Brain microvascular endothelial cell (primary cell): ENCODE data around the gene COLEC11.
"Not testable (repeated sequence)": the region's sequence is repeated elsewhere in the genome, so short reads cannot be mapped to it uniquely, and the experiment has no call there.

ENCODE experiments used
- DNase-seq: peaks from one replicate; pipeline ENCODE4 v3.0.0-alpha.2; 2020
- H3K27ac ChIP-seq: fragments of 250-450 bp; sonication (Bioruptor Pico); 2 replicates; pipeline ENCODE4 v1.5.1; 2020; ENCODE audit warnings: mild to moderate bottlenecking, moderate library complexity
- H3K27me3 ChIP-seq: fragments of 250-450 bp; sonication (Bioruptor Pico); replicated peaks from 2 replicates; pipeline ENCODE4 v1.5.1; 2020; ENCODE audit warnings: mild to moderate bottlenecking
- H3K36me3 ChIP-seq: fragments of 250-450 bp; sonication (Bioruptor Pico); replicated peaks from 2 replicates; pipeline ENCODE4 v1.5.1; 2020; ENCODE audit warnings: mild to moderate bottlenecking
- H3K4me3 ChIP-seq: 2 replicates; pipeline ENCODE4 v1.5.1; 2011; ENCODE audit warnings: low read depth, mild to moderate bottlenecking, control low read depth, low read length, moderate library complexity
- CTCF ChIP-seq: IDR thresholded peaks from 2 replicates; pipeline ENCODE4 v1.5.1; 2011; ENCODE audit warnings: low read depth, mild to moderate bottlenecking, moderate library complexity, low read length, control low read depth, inconsistent platforms; ENCODE audit errors: missing control alignments
- in situ Hi-C: cut with HindIII; loops from 2 replicates; pipeline ENCODE4 v1.10.0; 2017; ENCODE audit warnings: low sequenced_read_pairs, low pct_ligation_motif_present

COLEC11 gene

GRCh38 chr2:3558205-3559014, 36.5 kb upstream of the COLEC11 start, which contains the start of gene RNASEH1:
Gene RNASEH1, minus strand, starts transcription at chr2:3558333. Its CDS starts 73 bp downstream, at chr2:3558260.
- peak within 1 kb of the TSS; percentile 83 for H3K4me3 ChIP-seq
- peaks cover 21% of the 10 kb centered on the region for H3K36me3 ChIP-seq
- H3K27me3 ChIP-seq: no peaks in the 10 kb centered on the region
- DNase-seq: peak; percentile 97
- H3K27ac ChIP-seq: peak within 1 kb of the TSS; percentile 93
- TF ChIP-seq CTCF: no peak
- in situ Hi-C loops: no loop called here

- no peak overlapping the region for H3K27ac ChIP-seq
- H3K27me3 ChIP-seq: no peaks in the 10 kb centered on the region
- in situ Hi-C loops: no loop called here
- H3K36me3 ChIP-seq: no peaks in the 10 kb centered on the region
- TF ChIP-seq CTCF: no peak
- H3K4me3 ChIP-seq: no peak overlapping the region
- no peak for DNase-seq
These were observed 31.4 kb upstream of the COLEC11 start for GRCh38 chr2:3563521-3563976.

- Histone ChIP-seq H3K4me3 (no peak overlapping the region), H3K27me3 (no peaks in the 10 kb centered on the region), H3K27ac (no peak overlapping the region), H3K36me3 (no peaks in the 10 kb centered on the region)
- in situ Hi-C loops: no loop called here
- TF ChIP-seq CTCF: no peak
- DNase-seq: no peak
These were observed 29.8 kb upstream of the COLEC11 start for GRCh38 chr2:3565117-3565516.

- in situ Hi-C loops: no loop called here
- Histone ChIP-seq H3K36me3 (no peaks in the 10 kb centered on the region), H3K27me3 (no peaks in the 10 kb centered on the region), H3K27ac (no peak overlapping the region), H3K4me3 (no peak overlapping the region)
- no peak for TF ChIP-seq CTCF
- DNase-seq: no peak
These were observed 28.1 kb upstream of the COLEC11 start for GRCh38 chr2:3566806-3567205.

- H3K27me3 ChIP-seq, H3K4me3 ChIP-seq, in situ Hi-C loops, DNase-seq, H3K27ac ChIP-seq, H3K36me3 ChIP-seq: not testable (repeated sequence)
These were observed 25.3 kb upstream of the COLEC11 start for GRCh38 chr2:3569656-3570055.

- no peak overlapping the region for H3K4me3 ChIP-seq
- in situ Hi-C loops: no loop called here
- no peak for TF ChIP-seq CTCF
- H3K27me3 ChIP-seq: no peaks in the 10 kb centered on the region
- no peak for DNase-seq
- H3K27ac ChIP-seq: no peak overlapping the region
- no peaks in the 10 kb centered on the region for H3K36me3 ChIP-seq
These were observed 23.6 kb upstream of the COLEC11 start for GRCh38 chr2:3571284-3571683.
